C4-2B (cell line): ENCODE data around the gene ZNF420.
"Not testable (repeated sequence)": the region's sequence is repeated elsewhere in the genome, so short reads cannot be mapped to it uniquely, and the experiment has no call there.

Experiments used
- H3K27ac ChIP-seq: fragments of 450-650 bp; 2 replicates; pipeline ENCODE4 v1.5.1; 2017
- CTCF ChIP-seq: fragments of 450-650 bp; conservative IDR thresholded peaks from 2 replicates; pipeline ENCODE4 v1.5.1; 2017; ENCODE audit warnings: mild to moderate bottlenecking
- ZFX ChIP-seq: fragments of 450-650 bp; IDR thresholded peaks from 2 replicates; pipeline ENCODE4 v1.6.1; 2017

ZNF420 gene

GRCh38 chr19:37074819-37075362 lies 3.3 kb upstream of the ZNF420 start:
- H3K27ac ChIP-seq, result no peak overlapping the region
- TF ChIP-seq CTCF (no peak), ZFX (no peak)

- H3K27ac ChIP-seq, result not testable (repeated sequence)
These were observed 1.7 kb upstream of the ZNF420 start for GRCh38 chr19:37076524-37076923.

GRCh38 chr19:37077501-37077933 lies 716 bp upstream of the ZNF420 start:
- peak overlapping the region; percentile 76 for H3K27ac ChIP-seq
- TF ChIP-seq CTCF (no peak), ZFX (no peak)

- no peak for TF ChIP-seq ZFX
- no peak for TF ChIP-seq CTCF
- H3K27ac ChIP-seq, result peak overlapping the region; percentile 76
These were observed 442 bp downstream of the ZNF420 start for GRCh38 chr19:37078717-37079032.

GRCh38 chr19:37079238-37079637 lies 1.0 kb downstream of the ZNF420 start:
- no peak for TF ChIP-seq CTCF
- no peak for TF ChIP-seq ZFX
- peak overlapping the region; percentile 76; the same call in 1 of the 2 replicates for H3K27ac ChIP-seq

- TF ChIP-seq ZFX (no peak), CTCF (no peak)
- H3K27ac ChIP-seq, result no peak overlapping the region
These were observed 4.1 kb downstream of the ZNF420 start for GRCh38 chr19:37082307-37082706.

GRCh38 chr19:37087110-37087509 lies 8.9 kb downstream of the ZNF420 start:
- no peak overlapping the region for H3K27ac ChIP-seq

More at GRCh38 chr19:37087110-37087509, 8.9 kb downstream of the ZNF420 start:
- TF ChIP-seq ZFX (no peak), CTCF (no peak)
